HG02759 (cell line): ENCODE results near the gene PRDM5.
A peak's percentile ranks its signal among the peaks of the same experiment; 100 is the strongest.

Experiments
- ATAC-seq: cut with Tn5 transposase; IDR thresholded peaks from one replicate; pipeline ENCODE4 v1.9.1; 2021; ENCODE audit warnings: mild to moderate bottlenecking, moderate library complexity; ENCODE audit not compliant: unreplicated experiment

Gene PRDM5

DNA sequence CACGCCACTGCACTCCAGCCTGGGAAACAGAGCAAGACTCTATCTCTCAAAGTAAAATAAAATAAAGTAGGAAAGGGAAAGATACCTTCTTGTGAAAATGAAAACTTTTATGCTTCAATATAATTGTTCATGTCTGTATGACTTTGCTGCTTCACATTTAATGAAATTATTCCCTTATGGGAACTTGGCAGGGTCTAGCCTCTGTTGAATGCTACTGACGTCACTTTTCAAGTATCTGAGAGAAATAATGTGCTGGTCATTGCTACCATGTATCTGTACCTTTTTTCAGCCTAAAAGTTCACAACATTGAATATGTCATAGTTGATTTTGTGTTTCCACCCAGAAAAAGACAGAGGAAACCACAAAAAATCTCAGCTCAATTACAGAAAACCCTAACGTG is 65.2 kb downstream of the PRDM5 start:
- ATAC-seq: no peak

DNA sequence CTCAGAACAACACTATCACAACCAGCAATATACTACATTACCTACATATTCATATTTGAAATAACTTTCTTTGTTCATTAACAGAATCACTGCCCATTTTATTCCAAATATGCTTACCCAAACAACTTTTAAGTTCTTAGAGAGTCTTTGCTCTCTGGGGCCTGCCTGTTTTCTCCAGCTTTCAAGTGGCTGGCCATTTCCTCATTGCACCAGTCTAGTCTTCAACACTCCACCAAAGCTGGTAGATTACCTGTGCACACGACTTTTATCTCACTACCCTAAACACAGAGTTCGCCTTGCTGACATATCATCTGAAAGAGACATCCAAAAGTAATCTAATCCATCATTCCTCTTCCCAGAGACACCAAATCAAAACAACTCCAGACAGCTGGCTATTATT is 66.2 kb downstream of the PRDM5 start:
- no peak for ATAC-seq

DNA sequence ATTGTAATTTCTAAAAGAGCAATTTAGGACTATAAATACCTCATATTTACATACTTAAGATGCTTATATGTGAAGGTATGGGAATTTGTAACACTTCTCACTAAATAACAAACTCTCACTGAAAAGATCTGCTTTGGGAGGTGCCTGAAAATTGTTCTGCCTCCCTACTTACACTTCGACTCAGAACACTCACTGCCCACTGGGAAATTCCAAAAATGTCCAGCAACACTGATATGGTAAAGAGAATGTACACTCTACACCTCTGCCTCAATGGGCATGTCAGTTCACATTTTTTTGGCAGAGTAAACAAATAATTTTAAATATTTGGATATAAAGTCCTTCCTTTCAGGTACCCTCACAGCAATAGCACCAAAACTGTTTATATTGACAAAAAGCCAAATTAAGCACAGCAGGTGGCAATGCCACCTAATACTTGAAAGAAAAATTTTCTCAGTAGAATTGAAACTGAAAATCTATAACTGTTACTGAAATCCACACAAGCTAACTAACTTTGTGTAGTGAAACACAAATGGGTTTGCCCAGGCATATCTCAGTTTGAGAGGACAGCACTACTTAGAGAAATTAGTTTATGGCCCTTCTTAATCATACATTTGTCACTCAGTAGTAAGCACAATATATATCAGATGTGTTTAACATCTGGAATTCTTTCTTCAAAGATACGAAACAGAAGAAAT is 67.1 kb downstream of the PRDM5 start:
- ATAC-seq: peak; percentile 94

DNA sequence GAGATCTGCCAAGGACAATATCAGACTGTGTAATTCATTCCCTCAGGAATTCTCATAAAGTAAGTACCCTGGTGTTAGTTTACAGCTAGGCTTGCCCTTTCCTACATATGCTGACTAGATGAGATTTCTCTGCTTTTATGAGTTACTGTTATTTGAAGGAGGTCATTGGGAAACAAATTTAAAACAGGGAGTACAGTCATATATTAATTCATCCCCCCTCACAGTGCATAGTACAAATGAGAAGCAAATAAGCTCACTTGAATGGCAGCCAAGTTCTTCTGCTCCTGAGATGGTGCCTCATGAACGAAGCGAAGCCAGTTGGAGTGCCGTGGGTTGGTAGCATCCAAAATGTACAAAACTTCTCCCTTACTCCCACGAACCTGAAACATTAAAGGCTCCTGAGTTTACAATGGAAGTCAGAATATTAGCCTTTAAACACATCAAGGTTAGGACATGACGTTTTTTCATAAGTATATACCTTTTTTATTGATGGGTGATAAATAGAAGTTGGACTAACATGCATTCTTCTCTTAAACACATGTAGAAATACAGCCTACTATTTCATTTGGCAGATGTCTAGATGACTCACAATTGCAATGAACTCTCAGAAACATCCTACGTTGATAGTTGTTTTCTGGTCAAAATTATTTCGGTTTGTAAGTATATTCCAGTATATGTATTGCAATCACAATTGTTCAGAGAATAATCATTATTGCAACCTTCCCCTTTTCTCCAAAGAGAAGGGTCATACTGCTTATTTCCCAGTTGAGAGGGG is 69.2 kb downstream of the PRDM5 start:
- no peak for ATAC-seq

DNA sequence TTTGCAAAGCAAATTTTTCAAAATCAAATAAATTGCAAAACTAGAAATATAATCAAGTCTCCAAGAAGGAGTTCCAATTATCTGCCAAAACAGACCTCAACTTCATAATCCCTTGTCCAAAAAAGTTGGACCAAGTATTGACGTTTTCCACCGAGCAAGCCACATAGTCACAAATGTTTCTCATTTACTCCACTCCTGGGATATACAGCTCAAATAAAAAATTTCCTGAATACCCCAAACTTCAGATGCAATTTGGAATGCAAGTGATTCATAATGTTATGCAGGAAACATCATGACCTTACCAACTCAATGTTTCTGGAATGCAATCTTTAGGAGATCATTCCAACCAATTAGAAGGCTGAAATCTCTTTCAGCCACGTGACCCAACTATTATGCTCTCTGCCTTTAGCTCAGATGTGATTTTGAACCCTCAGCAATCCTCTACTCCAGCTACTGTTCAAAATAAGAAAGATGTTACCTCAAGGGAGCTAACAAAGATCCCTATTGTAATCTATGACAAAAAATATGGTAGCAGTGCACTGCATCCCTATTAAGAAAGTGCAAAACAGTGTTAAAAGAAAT is 72.4 kb downstream of the PRDM5 start:
- ATAC-seq: no peak

DNA sequence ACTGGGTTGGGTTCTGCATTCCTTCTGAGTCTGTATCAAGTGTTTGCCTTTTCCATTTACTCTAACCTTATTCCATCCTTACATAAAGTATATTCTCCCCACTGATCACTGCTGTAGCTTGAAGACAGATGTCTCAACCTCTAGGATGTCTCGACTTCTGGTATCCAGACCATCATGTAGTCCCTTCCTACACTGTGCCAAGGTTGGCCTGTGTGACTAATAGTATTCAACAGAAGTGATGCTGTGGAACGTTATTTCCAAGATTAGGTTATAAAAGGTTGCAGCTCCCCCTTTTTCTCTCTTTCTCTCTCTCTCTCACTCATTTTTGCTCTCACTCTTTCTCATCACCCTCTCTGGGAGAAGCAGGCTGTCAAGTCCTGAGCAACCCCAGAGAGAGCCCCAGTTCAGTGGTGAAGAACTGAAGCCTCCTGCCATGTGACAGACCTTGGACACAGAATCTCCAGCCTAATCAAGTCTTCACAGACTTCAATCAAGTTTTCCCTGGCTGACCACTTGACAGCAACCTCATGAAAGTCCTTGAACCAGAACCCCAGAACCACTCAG is 75.4 kb downstream of the PRDM5 start:
- ATAC-seq: no peak

DNA sequence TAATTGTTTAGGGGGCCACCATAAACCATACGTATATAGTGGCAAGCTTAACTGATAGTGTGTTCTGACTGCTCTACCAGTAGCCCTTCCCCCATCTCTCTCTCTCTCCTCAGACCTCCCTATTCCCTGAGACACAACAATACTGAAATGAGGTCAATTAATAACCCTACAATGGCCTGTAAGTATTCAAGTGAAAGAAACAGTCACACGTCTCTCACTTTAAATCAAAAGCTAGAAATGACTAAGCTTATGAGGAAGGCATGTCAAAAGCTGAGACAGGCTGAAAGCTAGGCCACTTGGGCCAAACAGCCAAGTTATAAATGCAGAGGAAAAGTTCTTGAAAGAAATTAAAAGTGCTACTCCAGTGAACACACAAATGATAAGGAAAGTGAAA is 78.0 kb downstream of the PRDM5 start:
- peak; percentile 90 for ATAC-seq

DNA sequence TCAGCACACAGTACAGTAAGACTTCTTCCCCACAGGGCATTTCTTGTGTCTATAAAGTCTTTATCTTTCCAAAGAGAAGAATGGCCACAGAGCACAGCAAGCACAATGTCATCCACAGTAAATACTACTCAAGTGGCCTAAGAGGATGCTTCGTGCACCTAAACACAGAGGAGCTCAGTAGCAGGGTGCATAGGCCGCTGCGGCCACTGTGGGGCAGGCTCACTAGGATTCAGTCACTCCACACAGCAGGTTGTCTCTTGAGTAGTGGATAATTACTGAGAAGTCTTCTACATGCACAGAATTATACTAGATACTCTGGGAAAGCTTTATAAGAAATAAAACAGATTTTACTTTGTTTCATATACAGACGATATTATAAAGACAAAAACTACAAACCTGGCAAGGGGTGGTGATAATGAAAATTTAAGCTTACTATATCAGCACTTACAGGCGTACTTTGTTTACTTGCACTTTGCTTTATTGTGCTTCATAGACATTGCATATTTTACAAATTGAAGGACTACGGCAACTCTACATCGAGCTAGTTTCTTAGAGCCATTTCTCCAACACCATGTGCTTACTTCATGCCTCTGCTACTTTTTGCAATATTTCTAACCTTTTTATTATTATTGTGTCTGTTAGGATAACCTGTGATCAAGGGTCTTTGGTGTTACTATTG is 78.5 kb downstream of the PRDM5 start:
- no peak for ATAC-seq

DNA sequence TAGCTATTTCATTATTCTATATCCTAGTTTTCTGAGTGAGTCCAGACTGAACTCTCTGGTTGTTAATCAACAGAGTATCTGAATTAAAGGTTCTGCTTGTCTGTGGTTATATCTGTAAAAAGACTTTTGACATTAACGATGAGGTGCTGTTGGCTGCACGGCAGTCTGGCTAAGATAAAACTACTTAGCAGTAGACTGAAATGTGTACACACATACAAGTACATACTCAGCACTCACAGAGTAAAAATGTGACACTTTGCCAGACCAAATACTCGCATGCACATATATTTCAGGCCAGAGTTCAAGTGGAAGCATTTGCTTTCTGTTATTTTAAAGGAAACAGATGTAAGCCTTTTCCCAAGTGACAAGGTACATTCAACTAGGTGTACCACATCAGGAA is 80.5 kb downstream of the PRDM5 start:
- no peak for ATAC-seq

DNA sequence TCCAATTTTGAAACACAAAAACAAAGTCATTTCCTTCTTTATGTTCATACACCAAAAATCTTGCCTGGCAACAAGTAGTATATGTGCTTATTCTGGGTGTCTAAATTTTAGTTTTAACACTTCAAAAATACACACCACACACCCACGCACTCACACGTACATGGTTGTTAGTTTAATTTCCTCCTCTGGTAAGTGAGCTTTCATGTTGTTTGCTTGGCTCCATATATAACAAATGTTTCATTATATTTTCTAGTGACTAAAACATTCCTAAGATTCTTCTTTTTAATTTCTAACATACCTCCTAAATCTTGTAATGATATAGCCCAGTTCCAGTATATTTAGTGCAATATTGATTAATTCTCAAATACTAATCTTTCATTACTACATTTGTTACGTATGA is 80.9 kb downstream of the PRDM5 start:
- ATAC-seq: no peak

DNA sequence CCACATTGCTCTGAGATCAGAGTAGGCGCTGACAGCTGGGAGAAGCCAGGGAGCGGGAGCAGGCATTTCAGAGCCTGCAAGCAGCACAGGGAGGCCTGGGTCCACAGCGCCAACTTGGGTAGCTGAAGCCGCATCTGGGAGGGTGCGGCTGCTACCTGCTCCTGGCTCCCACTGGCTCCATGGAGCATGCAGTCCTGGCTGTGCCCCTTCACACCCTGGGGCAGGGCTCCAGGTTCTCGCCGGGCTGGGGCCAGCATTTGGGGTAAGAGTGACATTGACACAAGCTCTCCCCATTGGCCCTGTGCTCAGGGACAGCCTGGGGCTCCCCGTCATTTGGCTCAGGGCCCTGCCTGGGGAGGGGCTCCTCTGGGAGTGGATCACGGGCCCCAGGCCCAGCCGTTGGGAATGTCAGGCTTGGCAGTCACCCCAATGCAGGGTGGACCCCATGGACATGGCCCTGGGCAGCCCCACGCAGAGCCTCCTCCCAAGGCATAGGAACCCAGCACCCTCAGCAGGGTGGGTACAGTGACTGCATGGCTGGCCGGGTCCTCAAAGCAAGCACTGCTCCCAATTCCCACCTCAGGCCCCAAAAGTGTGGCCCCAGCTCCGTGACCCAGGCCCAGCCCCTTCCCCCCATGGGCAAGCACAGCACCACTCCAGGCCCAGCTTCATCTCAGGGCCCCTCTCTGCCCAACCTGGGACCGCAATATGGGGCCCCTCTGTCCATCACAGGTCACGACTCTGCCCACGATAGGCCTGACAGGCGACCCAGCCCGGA is 82.4 kb downstream of the PRDM5 start:
- no peak for ATAC-seq

DNA sequence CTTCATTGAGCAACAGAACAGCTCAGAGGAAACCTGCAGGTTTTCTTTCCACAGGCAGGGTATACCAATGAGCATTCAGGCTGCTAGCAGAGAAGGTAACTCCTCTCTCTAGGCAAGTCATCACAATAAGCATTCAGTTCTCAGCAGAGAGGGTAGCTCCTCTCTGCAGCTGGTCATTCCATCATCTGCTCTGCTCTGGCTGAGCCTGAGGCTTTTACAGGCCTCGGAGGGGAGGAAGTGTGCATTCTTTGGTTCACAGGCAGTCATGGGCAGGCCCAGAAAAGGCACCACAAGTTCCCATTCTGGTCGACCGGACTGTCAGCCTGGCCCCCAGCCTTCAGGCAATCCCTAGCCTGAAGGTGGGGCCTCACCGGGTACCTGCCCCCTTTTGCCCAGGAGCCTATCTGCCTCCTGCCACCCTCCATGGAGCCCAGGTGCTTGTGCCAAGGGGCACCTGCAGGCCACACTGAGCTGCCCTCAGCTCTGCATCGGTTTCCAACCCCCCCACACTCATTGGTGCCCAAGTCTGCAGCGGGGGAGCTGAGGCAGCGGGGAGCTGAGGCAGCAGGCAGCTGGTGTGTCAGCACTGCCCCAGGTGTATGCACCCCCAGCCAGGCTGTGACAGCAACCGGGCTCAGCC is 83.1 kb downstream of the PRDM5 start:
- no peak for ATAC-seq

DNA sequence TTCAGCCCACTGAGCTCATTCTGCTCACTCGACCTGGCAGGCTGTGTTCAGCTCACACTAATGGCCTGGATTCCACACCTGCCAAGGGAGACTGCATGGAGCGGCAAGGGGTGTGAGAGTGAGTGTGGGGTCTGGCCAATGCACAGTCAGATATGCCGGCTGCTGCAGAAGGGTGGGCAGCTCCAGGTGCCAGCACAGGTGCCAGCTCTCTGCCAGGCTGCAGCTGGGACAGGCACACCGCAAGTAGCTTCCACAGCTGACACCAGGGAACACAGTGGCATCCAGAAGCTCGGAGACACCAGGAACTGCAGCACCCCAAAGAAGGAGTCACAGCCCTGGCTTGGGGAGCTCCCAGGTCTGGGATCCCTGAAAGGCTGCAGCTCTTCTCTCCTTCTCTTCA is 83.7 kb downstream of the PRDM5 start:
- no peak for ATAC-seq

DNA sequence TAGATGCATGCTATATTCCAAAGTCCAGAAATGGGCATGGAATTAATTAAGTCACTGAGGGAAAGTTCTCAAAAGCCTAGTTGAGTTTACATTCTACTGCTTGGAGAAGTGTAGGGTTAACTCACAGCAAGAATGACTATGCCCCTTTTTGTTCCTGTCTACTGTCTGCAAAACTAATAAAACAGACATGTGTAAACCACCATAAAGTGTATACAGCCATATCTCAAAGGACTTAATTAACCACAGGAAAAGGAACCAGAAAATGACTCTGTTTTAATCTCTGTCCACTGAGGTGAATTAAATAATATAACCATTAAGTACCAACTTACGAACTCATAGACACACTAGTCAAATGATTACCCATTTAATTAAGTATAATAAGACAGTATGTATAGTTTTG is 84.9 kb downstream of the PRDM5 start:
- no peak for ATAC-seq

DNA sequence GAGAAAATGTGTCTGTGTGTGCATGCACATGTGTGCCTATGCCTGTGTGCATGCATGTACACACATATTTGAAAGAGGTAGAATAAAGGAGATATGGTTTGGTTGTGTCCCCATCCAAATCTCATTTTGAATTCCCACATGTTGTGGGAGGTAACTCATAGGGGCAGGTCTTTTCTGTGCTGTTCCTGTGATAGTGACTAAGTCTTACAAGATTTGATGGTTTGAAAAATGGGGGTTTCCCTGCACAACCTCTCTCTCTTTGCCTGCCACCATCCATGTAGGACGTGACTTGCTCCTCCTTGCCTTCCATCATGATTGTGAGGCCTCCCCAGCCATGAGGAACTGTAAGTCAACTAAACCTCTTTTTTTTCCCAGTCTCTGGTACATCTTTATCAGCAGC is 87.2 kb downstream of the PRDM5 start:
- ATAC-seq: no peak

DNA sequence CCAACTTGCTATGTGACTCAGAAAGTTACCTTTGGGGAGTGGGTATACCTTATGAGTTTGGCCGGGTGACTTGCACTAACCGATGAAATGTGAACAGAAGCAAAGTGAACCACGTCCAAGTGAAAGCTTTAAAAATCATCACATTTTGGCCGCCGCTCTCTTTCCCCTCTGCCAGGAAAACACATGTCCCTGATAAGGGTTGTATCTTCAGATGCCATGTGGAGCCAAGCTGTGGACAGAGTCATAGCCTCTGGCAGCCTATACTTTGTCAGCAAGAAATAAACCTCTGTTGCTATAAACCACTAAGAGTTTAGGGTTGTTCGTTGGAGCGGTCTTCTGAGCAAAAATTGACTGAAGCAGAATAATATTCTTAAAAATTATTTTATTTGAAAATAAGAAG is 92.3 kb downstream of the PRDM5 start:
- no peak for ATAC-seq

DNA sequence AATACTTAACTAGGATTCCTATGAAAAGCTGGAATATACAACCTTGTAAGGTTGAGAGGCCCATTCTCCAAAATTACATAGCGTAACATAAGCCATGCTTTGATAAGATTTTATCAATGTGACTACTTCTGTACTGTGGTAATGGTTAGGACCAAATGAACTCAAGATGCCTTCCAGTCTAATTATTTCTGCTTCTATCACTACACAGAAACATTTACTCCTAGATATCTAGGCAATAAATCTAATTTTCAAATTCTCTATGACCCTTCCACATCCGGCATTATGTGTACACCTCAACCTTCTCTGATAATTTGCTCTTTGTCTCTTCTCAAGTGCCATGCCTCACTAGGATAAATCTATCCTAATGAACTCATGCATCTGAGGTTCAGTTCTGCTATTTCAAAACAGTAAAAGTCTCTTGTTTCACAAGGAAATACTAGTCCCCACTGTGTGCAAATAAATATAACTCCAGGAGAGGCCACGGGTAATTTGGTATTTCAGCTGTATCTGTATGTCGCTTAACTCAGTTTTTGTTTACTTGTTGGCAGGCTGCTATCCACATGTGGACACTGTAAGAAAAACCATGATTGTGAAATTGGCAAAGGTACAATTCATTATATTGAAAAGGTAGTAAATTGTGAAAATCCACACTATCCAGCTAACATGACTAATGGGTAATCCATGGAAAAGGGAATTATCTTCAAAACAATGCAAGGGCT is 93.3 kb downstream of the PRDM5 start:
- ATAC-seq: no peak

DNA sequence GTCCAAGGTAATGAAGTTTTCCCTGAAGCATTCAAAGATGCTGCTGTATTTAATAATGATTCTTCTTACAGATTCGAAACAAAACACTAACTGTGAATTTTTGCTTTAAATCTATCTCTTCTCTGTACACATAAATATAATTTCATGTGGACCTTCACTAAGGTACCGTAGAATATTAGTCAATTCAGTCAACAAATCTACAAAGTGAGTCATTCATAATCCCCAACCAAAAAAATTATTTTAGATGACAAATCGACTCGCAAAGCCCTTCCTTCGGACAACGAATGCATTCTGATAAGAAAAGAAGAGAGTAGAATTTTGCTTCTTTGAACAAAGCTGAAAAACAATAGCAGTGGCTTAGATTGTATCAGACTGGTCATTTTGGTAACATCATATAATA is 95.7 kb downstream of the PRDM5 start:
- no peak for ATAC-seq

DNA sequence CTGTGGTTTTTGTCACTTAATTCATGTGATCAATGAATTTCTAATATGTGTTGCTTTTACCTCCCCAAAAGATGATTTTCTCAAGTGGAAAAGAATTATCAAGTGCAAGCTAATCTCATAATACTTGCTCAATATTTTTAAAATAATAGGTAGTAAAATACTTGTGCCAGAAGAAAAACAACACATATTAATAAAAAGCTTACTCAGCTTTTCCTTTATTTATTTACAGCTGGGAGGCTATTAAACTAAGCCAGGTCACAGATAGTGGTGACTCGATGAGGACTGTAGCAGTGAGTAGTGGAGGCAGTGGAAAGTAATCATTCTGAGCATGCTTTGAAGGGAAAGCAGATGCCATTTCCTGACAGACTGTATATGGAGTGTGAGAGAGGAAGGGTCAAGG is 96.1 kb downstream of the PRDM5 start:
- no peak for ATAC-seq

DNA sequence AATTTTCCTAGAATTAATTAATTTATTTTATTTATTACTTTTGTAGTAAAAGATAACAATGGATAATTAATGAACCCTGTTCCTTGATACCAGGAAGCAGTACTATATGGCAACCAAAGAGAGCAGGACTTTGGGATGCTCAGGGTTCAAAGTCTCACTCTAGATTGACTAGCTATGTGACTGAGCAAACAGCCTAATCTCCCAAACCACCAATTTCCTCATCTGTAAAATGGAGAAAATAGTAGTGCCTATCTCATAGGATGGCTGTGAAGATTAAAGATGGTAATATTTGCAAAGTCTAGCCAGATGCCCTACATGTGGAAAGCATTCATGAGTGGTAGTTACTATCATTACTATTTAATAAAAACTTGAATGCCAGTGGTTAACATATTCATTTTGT is 97.6 kb downstream of the PRDM5 start:
- ATAC-seq: no peak
